ENCODE results near the gene BRD1. TPM values are rescaled to one million over a fixed set of nuclear protein-coding genes. Genes with fewer than 3 reads are reported as not detected.

The BRD1 gene
- total RNA-seq, 4 donors from 2014 or later = 17.9 to 47.4 (median 37.9) TPM

- no peak overlapping the region for H3K27ac ChIP-seq
- H3K27me3 ChIP-seq = no peaks in the 10 kb centered on the region
- no peak for DNase-seq
- no peaks in the 10 kb centered on the region for H3K4me1 ChIP-seq
- peaks cover 0 to 4% of the 10 kb centered on the region in 2 donors for H3K9me3 ChIP-seq
- intact Hi-C loops (cut with DNase I; ENCODE audit: low total_unique reads) = no loop called here
- H3K36me3 ChIP-seq = no peaks in the 10 kb centered on the region
- TF ChIP-seq CTCF (IDR thresholded peaks at IDR 0.05) (no peak), POLR2A (IDR thresholded peaks at IDR 0.05) (no peak)
- H3K4me3 ChIP-seq = no peak overlapping the region
These were observed 76.2 kb downstream of the BRD1 start for GRCh38 chr22:49751318-49751965.

- no peaks in the 10 kb centered on the region for H3K27me3 ChIP-seq
These were observed 77.7 kb downstream of the BRD1 start for GRCh38 chr22:49749885-49750510.

GRCh38 chr22:49749227-49749626 is 78.4 kb downstream of the BRD1 start:
- H3K4me1 ChIP-seq = no peaks in the 10 kb centered on the region
- intact Hi-C loops (cut with DNase I; ENCODE audit: low total_unique reads) = no loop called here
- DNase-seq = no peak
- no peak overlapping the region for H3K4me3 ChIP-seq
- H3K27ac ChIP-seq = no peak overlapping the region
- TF ChIP-seq POLR2A (IDR thresholded peaks at IDR 0.05) (no peak), CTCF (IDR thresholded peaks at IDR 0.05) (no peak)
- H3K9me3 ChIP-seq = peaks cover 0 to 4% of the 10 kb centered on the region in 2 donors
- H3K36me3 ChIP-seq = no peaks in the 10 kb centered on the region
- no peaks in the 10 kb centered on the region for H3K27me3 ChIP-seq

More at GRCh38 chr22:49749885-49750510, 77.7 kb downstream of the BRD1 start:
- Histone ChIP-seq H3K27ac (no peak overlapping the region), H3K4me1 (no peaks in the 10 kb centered on the region), H3K9me3 (peaks cover 0 to 4% of the 10 kb centered on the region in 2 donors), H3K4me3 (no peak overlapping the region), H3K36me3 (no peaks in the 10 kb centered on the region)
- TF ChIP-seq POLR2A (IDR thresholded peaks at IDR 0.05) (no peak), CTCF (IDR thresholded peaks at IDR 0.05) (no peak)
- no peak for DNase-seq
- intact Hi-C loops (cut with DNase I; ENCODE audit: low total_unique reads) = no loop called here

- no peak for TF ChIP-seq CTCF (IDR thresholded peaks at IDR 0.05)
- no peak for TF ChIP-seq POLR2A (IDR thresholded peaks at IDR 0.05)
- Histone ChIP-seq H3K27me3 (no peaks in the 10 kb centered on the region), H3K4me1 (no peaks in the 10 kb centered on the region), H3K9me3 (peaks cover 0 to 4% of the 10 kb centered on the region in 2 donors), H3K27ac (no peak overlapping the region), H3K36me3 (no peaks in the 10 kb centered on the region), H3K4me3 (no peak overlapping the region)
- intact Hi-C loops (cut with DNase I; ENCODE audit: low total_unique reads) = no loop called here
- DNase-seq = no peak
These were observed 79.2 kb downstream of the BRD1 start for GRCh38 chr22:49748514-49748913.

GRCh38 chr22:49747716-49748115 is 80.0 kb downstream of the BRD1 start:
- H3K27me3 ChIP-seq = no peaks in the 10 kb centered on the region
- H3K9me3 ChIP-seq = peaks cover 0 to 4% of the 10 kb centered on the region in 2 donors
- no peak overlapping the region for H3K27ac ChIP-seq
- no peak for DNase-seq
- intact Hi-C loops (cut with DNase I; ENCODE audit: low total_unique reads) = no loop called here
- no peak overlapping the region for H3K4me3 ChIP-seq
- H3K4me1 ChIP-seq = no peaks in the 10 kb centered on the region
- no peaks in the 10 kb centered on the region for H3K36me3 ChIP-seq
- no peak for TF ChIP-seq CTCF (IDR thresholded peaks at IDR 0.05)
- TF ChIP-seq POLR2A (IDR thresholded peaks at IDR 0.05) = no peak

Data from uterus (tissue), 4 donors.